Adipose tissue (tissue), 3 donors: ENCODE data around the gene KHDC1L. TPM values are rescaled to one million over a fixed set of nuclear protein-coding genes. Genes with fewer than 3 reads are reported as not detected.
"Not testable (repeated sequence)": the region's sequence is repeated elsewhere in the genome, so short reads cannot be mapped to it uniquely, and the experiment has no call there.

Source experiments
- H3K27ac ChIP-seq: one replicate; pipeline ENCODE4 v1.5.1; 2013; ENCODE audit warnings: low read depth, low read length
- WGBS, 3 donors: extraction: QIAGEN DNeasy Blood & Tissue Kit; methylation state at CpG; one replicate each; pipeline ENCODE4 v1.1.7; 2013; 5-methylcytosine and 5-hydroxymethylcytosine counted together
- polyA plus RNA-seq, 3 donors: library from polyadenylated mRNA; stranded (reverse); fragments of 200-250 nt; gene quantifications; one replicate each; pipeline ENCODE4 v1.2.3, GENCODE V29; 2013
- donor health status: healthy with polysubstance abuse.
- donor health status: Bipolar disorder and iron deficiency.
- donor health status: healthy.

KHDC1L gene
- polyA plus RNA-seq, 3 donors, result not detected

DNA sequence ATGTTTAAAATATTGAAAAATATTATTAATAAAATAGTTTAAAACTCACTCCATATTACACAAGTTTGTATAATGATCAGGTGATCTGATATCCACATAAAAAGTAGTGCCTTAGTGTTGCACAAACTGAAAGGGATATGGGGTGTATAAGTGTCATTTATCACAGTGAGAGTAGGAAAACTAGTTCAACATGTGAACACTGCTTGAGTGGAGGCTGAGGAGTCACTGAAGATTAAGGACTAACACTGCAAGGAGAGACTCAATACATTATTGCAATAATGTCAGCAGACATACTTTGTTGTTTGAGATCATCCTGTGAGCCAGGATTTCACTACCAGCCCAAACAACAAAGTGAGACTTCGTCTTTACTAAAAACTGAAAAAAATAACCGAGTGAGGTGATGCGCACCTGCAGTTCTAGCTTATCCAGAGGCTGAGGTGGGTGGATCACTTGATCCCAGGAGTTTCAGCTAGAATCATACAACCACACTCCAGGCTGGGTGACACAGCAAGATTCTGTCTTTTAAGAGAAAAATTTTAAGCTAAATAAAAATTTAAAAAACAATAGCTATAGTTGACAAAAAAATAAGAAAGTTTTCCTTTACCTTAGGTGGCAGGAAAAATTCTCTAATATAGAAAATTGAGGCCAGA lies 2.4 kb upstream of the KHDC1L start:
- 86 to 95% (median 90%) methylated on average over 3 of the region's 3 CpGs for WGBS, 3 donors
- H3K27ac ChIP-seq, result no peak overlapping the region

DNA sequence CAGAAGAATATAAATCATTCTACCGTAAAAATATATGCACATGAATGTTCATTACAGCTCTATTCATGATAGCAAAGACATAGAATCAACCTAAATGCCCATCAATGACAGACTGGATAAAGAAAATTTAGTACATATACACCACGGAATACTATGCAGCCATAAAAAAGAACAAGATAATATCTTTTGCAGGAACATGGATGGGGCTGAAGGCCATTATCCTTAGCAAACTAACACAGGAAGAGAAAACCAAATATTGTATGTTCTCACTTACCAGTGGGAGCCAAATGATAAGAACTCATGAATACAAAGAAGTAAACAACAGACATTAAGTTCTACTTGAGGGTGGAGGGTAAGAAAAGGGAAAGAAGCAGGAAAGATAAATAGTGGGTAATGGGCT lies 8.4 kb downstream of the KHDC1L start:
- WGBS, 3 donors, result 89 to 94% (median 93%) methylated on average over 2 of the region's 2 CpGs
- no peak overlapping the region for H3K27ac ChIP-seq

DNA sequence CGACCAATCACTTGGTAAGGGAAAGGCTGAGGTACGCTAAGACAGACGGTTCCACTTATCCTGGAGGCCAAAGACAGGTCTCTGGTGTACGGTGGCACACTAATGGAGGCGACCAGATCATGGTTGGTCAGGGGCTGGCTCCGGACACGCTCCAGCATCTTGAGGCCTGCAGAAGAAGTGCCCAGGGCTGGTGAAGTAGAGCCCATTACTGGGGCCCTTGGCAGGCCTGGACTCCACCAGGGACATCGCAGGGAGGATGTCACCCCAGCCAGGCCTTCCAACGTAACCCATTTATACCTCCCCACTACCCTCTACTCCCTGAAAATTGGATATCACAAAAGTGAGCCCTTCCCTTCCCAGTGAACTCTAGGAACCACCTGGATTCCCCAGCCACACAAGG lies 16.2 kb downstream of the KHDC1L start:
- no peak overlapping the region for H3K27ac ChIP-seq
- 73 to 96% (median 79%) methylated on average over 9 of the region's 9 CpGs for WGBS, 3 donors

DNA sequence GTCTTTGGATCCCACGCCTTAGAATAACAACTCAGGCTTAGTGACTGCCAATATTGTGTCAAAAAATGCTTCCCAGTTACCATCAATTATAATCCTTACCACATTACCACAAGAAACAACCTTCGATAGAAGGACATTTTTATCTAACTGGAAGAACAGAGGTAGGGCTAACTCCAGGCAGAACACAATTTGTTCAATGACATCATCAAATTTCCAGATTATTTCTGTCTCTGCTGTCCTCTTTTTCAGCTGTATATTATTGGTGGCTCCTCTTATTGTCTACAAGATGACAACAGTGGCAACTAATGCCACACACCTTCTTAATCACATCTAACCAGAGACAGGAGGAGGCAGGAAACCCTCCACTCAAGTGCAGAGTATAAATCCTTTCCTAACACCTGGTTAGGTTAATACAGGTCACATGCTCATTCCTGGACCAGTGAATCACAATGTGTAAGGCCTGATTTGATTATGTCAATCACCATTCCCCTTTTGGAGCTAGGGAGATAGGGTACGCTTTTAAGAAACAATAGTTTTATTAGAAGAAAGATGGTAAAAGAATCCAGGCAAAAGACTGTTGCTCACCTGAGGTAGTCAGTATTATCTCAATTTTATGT lies 18.0 kb downstream of the KHDC1L start:
- H3K27ac ChIP-seq, result no peak overlapping the region
- 75 to 91% (median 90%) methylated on average over 3 of the region's 3 CpGs for WGBS, 3 donors

DNA sequence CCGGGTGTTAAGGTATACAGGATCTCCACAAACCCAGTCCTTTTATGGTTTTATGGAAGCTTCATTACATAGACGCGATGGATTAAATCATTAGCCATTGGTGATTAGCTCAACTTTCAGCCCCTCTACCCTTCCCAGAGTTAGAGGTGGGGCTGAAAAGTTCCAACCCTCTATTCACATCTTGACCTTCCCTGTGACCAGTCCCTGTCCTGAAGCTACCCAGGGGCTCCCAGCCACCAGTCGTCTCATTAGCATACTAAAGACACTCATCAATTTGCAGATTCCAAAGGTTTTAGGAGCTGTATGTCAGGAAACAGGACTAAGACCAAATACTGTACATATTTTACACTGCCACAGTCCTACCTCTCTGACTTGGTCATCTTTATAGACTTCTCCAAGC lies 21.0 kb downstream of the KHDC1L start:
- H3K27ac ChIP-seq, result no peak overlapping the region
- 83 to 84% (median 84%) methylated on average over 4 of the region's 4 CpGs for WGBS, 3 donors

DNA sequence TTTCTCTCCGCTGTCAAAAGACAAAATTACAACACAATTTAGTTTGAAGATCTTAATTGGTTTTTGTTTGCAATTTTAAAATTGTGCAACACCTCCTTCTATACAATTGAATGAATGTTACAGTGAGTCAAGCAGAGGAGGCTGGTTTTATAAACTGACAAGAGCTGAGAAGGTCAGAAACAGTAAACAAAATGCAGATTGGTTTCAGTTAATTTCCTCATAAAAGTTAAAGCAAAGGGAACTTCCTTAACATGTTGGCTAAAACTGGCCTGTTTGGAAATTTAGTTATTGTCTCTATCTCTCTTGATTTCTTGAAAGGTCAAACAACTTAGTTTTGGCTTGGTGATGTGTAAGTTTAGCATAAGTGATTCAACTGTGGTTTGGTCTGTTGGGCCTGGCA lies 22.2 kb downstream of the KHDC1L start:
- WGBS, 3 donors, result 61 to 93% (median 74%) methylated on average over 1 of the region's 1 CpG
- H3K27ac ChIP-seq, result no peak overlapping the region

- 66 to 80% (median 73%) methylated on average over 4 of the region's 4 CpGs for WGBS, 3 donors
- H3K27ac ChIP-seq, result no peak overlapping the region
Measured at GRCh38 chr6:73200735-73201134, 24.6 kb downstream of the KHDC1L start.

- WGBS, 3 donors, result 75 to 86% (median 86%) methylated on average over 3 of the region's 3 CpGs
- no peak overlapping the region for H3K27ac ChIP-seq
Measured at GRCh38 chr6:73200247-73200646, 25.0 kb downstream of the KHDC1L start.

DNA sequence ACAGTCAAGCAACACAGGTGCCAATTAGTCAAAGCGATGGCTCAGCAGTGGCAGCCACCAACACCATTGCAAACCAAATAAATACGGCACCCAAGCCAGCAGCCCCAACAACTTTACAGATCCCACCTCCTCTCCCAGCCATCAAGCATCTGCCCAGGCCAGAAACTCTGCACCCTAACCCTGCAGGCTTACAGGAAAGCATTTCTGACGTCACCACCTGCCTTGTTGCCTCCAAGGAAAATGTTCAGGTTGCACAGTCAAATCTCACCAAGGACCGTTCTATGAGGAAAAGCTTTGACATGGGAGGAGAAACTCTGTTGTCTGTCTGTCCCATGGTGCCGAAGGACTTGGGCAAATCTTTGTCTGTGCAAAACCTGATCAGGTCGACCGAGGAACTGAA lies 30.6 kb downstream of the KHDC1L start:
- WGBS, 3 donors, result 83 to 93% (median 86%) methylated on average over 7 of the region's 7 CpGs
- no peak overlapping the region for H3K27ac ChIP-seq

DNA sequence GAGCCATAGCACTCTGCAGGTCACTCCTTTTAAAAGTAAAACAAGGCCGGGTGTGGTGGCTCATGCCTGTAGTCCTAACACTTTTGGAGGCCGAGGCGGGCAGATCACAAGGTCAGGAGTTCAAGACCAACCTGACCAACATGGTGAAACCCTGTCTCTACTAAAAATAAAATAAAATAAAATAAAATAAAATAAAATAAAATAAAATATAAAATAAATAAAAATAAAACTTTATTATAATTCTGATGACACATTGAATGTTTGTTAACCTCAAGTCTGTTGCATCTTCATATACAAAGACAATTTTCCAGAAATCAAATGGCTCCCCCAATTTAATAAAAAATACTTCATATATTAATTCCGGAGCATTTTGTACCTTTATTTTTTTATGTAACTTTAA lies 32.0 kb downstream of the KHDC1L start:
- 92 to 96% (median 95%) methylated on average over 4 of the region's 4 CpGs for WGBS, 3 donors
- not testable (repeated sequence) for H3K27ac ChIP-seq

- H3K27ac ChIP-seq, result no peak overlapping the region
- 76 to 82% (median 79%) methylated on average over 2 of the region's 2 CpGs for WGBS, 3 donors
Measured at GRCh38 chr6:73182021-73182607, 43.2 kb downstream of the KHDC1L start.

DNA sequence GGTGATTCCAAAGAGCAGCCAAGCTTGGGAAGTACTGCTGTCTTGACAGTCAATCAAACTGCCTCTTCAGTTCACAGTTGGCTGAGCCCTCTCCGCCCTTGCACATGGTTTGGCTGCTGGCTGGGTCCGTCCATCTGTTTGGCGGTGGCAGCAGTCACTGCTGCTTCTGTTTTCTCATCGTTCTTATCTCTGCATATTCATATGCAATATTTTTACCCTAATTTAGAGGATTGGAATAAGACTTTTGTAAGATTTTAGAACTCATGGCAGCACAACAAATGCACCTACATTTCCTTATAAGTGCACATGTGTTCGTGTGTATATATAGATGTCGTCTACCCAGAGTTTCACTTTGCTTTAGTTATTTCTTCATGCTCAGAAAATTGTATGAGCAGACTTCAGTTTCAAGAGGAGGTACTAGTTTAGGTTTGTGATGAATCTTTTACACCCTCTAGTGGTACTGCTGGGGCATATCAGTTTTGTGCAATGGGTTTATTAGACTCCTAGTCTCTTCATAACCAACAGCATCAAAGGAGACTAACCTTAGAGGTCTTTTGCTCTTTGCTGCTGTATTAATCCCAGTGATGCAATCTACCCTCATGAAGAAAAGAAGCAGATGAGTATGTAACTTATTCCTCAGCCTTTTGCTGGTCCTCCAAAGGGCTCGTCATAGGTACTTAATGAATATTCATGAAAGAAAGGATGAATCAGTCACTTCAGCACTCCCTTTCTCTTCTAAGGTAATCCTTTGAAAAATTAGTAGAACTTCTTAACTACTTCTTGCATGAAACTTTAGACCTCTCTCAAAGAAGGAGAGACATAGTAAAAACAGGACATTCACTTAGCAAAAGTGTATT lies 44.3 kb downstream of the KHDC1L start:
- 12 to 23% (median 19%) methylated on average over 7 of the region's 7 CpGs for WGBS, 3 donors

DNA sequence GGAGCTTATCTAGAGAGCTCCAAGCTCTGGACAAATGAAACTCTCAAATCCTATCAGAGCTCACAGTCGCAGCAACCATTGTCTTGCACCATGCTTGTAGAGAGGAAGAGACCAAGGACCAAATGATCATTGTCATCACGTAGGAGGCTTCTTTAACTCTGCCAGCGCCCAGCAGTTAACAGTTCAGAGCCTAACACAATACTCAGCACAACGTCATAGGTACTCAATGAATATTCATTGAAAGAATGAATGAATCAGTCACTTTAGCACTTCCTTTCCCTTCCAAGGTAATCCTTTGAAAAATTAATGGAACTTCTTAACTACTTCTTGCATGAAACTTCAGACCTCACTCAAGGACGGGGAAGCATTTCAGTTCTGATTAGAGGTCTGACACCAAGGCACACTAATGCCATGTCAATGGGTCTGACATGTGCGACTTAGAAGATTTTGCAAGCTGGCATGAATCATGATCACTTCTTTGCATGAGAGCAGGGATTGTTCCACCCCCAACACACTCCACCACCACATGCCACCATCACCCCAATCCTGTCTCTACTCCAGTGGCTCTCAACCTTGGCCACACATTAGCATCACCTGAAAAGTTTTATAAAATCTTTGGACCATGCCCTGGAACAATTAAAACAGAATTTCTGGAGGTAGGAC lies 45.1 kb downstream of the KHDC1L start:
- WGBS, 3 donors, result 72 to 78% (median 76%) methylated on average over 6 of the region's 6 CpGs
- H3K27ac ChIP-seq, result no peak overlapping the region

More for the DNA sequence above, 44.3 kb downstream of the KHDC1L start:
- no peak overlapping the region for H3K27ac ChIP-seq

- 63 to 81% (median 81%) methylated on average over 5 of the region's 5 CpGs for WGBS, 3 donors
- H3K27ac ChIP-seq, result no peak overlapping the region
Measured at GRCh38 chr6:73177221-73177944, 47.9 kb downstream of the KHDC1L start.

GRCh38 chr6:73176057-73176456 lies 49.2 kb downstream of the KHDC1L start:
- H3K27ac ChIP-seq, result no peak overlapping the region
- 71 to 78% (median 75%) methylated on average over 6 of the region's 6 CpGs for WGBS, 3 donors

- H3K27ac ChIP-seq, result no peak overlapping the region
- 81 to 88% (median 82%) methylated on average over 4 of the region's 4 CpGs for WGBS, 3 donors
Measured at GRCh38 chr6:73174646-73175045, 50.6 kb downstream of the KHDC1L start.
